ENCODE measurements around the gene HS3ST2.

DNA sequence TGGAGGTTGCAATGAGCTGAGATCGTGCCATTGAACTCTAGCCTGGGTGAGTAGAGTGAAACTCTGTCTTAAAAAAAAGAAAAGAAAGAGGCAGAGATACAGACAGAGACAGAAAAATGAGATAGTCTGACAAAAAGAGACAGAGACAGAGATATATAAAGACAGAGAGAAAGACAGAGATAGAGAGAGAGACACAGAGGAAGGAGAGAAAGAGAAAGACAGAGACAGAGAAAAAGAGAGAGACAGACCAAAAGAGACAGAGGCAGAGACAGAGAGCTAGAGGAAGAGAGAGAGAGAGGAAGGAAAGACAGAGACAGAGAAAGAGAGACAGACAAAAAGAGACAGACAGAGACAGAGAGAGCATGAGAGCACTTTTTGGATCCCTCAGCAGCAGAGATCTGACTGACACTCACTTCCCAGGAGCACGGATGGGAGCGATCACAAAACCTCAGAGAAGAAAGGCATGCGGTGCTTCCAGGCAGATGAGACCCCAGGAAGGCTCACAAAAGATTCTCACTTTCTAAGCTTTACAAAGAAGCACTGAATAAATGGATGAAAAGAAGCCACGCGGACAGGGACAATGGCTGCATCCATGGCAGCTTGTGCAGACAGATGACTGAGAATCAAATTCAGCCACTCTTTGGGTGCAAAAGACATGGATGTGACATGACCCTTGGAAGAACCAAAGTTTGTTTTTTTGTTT is 38.6 kb upstream of the HS3ST2 start:
- TF ChIP-seq, protein P1, sequence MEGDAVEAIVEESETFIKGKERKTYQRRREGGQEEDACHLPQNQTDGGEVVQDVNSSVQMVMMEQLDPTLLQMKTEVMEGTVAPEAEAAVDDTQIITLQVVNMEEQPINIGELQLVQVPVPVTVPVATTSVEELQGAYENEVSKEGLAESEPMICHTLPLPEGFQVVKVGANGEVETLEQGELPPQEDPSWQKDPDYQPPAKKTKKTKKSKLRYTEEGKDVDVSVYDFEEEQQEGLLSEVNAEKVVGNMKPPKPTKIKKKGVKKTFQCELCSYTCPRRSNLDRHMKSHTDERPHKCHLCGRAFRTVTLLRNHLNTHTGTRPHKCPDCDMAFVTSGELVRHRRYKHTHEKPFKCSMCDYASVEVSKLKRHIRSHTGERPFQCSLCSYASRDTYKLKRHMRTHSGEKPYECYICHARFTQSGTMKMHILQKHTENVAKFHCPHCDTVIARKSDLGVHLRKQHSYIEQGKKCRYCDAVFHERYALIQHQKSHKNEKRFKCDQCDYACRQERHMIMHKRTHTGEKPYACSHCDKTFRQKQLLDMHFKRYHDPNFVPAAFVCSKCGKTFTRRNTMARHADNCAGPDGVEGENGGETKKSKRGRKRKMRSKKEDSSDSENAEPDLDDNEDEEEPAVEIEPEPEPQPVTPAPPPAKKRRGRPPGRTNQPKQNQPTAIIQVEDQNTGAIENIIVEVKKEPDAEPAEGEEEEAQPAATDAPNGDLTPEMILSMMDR (IDR thresholded peaks at IDR 0.05) = no peak
- TF ChIP-seq POLR2A (IDR thresholded peaks at IDR 0.05) = no peak

All from testis (tissue), 2 donors.